ENCODE data around the gene PROSER3.

The PROSER3 gene

GRCh38 chr19:35816846-35817245 lies 58.9 kb downstream of the PROSER3 start:
- in situ Hi-C loops (cut with MboI; ENCODE audit: low sequenced_read_pairs) = no loop called here

GRCh38 chr19:35818445-35818844 lies 60.5 kb downstream of the PROSER3 start:
- in situ Hi-C loops (cut with MboI; ENCODE audit: low sequenced_read_pairs) = no loop called here

Data from HL-60/S4 treated with retinoic acid at 250 ng/mL for 4 days and 3 days (cell line).